Measurements from ENCODE around the gene SNPH.
"Not testable (repeated sequence)": the region's sequence is repeated elsewhere in the genome, so short reads cannot be mapped to it uniquely, and the experiment has no call there.

- peak in 1 of 12 donors; percentile 12 for TF ChIP-seq CTCF (IDR thresholded peaks at IDR 0.05)
- not testable (repeated sequence) for TF ChIP-seq POLR2A (IDR thresholded peaks at IDR 0.05)
Observed at GRCh38 chr20:1343446-1344124, 77.5 kb downstream of the SNPH start.
